Measurements from ENCODE around the gene ACKR2.

Gene ACKR2

DNA sequence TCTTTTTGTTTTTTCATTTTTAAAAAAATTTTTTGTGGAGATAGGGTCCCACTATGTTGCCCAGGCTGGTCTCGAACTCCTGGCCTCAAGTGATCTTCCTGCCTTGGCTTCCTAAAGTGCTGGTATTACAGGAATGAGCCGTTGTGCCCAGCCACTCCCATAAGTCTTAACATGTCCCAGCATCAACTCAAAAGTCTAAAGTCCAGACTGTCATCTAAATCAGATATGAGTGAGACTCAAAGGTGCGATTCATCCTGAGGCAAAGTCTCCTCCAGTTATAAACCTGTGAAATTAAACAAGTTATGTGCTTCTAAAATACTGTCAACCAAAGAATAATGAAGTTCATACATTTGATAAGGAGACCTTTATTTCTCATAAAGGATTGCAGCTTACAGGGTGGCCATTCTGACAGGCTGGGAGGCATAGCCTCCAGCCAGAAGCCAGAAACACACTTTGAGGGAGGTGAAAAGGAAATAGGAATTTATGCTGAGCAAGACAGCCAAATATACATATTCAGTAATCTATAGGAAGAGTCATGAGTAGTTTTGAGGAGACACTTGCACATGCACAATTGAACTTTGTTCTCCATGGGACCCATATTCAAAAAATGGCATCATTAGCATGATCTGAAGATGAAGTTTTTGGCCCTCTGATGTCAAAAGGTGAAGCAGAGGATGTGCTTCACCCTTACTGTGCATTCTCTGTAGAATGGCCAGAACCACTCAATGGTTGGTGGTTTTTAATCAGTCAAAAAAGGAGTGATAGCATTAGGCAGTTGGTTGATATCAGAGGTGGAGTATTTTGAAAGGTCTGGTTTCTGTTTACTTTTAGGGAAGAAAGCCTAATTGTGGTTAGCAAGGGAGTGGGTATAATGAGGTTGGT lies 85.7 kb downstream of the ACKR2 start:
- DNase-seq: peak; percentile 80

GRCh38 chr3:42895580-42895868 lies 86.3 kb downstream of the ACKR2 start:
- DNase-seq: no peak

- no peak for DNase-seq
These were observed 89.8 kb downstream of the ACKR2 start for GRCh38 chr3:42898896-42899675.

DNA sequence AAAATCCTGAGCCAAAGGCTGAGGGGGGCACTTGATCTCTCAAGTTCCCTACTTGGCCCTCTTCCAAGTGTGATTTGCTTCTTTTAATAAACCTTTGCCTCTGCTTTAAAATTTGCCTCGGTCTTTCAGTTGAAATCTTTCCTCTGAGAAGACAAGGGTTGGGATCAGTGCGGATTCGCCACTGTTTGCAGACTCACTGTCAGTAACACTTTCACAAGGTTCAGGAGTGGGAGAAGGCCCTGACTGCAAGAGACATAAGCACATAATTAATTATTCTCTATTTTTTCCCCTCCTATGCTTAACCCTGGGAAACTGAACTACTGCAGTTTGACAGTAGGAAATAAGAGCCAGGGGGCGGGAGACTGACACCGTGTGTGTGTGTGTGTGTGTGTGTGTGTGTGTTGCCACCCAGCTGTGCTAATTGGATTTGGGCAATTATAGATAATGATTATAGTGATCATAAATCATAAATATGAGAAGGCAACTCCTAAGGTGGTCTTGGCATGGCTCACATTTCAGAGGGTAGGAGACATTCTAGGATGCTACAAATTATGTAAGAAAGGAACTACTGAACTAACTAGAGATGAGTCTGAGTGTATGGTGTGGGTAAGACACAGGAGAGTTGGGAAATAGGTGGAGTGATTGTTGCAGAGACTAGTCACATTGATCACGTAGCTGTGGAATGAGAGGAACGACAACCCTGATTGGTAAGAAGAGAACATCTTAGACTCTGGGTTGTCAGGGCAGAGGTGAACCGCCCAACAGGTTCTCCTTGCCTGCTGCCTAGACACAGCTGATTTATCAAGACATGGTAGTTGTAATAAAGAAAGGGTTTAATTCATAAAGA lies 91.2 kb downstream of the ACKR2 start:
- no peak for DNase-seq

DNA sequence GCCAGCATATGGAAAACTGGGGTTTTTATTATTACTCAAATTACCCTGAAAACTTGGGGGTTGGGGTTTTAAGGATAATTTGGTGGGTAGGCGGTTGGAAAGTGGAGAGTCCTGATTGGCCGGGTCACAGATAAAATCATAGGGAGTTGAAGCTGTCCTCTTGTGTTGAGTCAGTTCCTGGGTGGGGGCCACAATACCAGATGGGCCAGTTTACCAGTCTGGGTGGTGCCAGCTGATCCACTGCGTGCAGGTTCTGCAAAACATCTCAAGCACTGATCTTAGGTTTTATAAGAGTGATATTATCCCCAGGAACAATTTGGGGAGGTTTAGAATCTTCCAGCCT lies 91.8 kb downstream of the ACKR2 start:
- DNase-seq: no peak

GRCh38 chr3:42902257-42902656 lies 93.0 kb downstream of the ACKR2 start:
- no peak for DNase-seq

- no peak for DNase-seq
These were observed 94.8 kb downstream of the ACKR2 start for GRCh38 chr3:42904076-42904475.

GRCh38 chr3:42905740-42906069 lies 96.5 kb downstream of the ACKR2 start:
- no peak for DNase-seq

DNA sequence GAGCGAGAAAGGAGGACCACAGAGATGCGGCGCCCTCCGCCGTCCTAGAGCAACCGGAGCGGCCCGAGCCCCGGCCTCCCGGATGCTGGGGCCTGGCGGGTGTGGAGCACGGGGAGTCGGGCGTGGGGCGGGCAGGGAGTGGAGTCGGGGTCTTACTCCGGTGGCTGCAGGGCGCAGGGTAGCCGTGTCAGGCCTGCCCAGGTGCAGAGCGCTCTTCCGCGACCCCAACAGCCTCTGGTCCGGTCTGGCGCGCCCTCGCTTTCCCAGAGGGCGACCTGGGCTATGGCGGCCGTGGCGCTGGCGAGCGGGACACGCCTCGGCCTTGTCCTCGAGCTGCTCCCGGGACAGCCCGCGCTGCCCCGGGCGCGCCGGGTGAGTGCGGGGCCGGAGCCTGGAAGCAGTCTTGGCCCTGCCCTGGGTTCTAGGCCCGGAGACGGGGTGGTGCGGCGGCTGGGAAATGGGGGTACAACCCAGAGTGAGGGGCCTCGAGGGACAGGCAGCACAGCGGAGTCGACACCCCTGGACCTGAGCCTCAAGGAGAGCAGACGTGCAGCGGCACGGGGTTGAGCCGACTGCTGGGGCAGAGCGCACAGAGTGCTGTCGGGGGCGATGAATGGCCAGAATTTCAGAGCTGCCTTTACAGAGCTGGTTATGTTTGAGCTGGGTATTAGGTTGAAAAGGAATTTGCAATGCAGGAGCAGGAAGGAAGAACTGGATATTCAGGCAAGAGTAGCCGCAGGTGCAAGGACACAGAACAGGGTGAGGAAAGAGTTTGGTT lies 97.0 kb downstream of the ACKR2 start, which contains the start of gene ZNF662:
TSS of gene ZNF662 (plus strand) at position 73 of the 778 bp plus-strand sequence. CDS start 1,973 bp downstream, outside the sequence.
- DNase-seq: no peak

DNA sequence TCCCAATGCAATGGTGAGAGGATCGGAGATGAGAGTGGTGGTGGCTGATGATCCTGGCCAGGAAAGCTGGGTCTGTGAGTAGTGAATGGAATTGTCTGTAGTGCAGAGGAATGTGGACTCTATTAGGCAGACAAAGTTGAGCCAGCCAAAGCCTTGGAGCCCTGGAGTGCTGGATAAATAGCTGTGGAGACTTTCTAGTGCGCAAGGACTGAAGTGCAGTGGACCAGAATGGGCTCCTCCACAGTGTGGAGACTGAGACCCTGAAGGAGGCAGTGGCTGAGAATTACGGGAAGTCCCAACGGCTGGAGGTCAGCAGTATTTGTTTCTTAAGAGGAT lies 97.6 kb downstream of the ACKR2 start:
- no peak for DNase-seq

- DNase-seq: no peak
These were observed 99.4 kb downstream of the ACKR2 start for GRCh38 chr3:42908675-42909074.

GRCh38 chr3:42911551-42911950 lies 102.3 kb downstream of the ACKR2 start:
- no peak for DNase-seq

DNA sequence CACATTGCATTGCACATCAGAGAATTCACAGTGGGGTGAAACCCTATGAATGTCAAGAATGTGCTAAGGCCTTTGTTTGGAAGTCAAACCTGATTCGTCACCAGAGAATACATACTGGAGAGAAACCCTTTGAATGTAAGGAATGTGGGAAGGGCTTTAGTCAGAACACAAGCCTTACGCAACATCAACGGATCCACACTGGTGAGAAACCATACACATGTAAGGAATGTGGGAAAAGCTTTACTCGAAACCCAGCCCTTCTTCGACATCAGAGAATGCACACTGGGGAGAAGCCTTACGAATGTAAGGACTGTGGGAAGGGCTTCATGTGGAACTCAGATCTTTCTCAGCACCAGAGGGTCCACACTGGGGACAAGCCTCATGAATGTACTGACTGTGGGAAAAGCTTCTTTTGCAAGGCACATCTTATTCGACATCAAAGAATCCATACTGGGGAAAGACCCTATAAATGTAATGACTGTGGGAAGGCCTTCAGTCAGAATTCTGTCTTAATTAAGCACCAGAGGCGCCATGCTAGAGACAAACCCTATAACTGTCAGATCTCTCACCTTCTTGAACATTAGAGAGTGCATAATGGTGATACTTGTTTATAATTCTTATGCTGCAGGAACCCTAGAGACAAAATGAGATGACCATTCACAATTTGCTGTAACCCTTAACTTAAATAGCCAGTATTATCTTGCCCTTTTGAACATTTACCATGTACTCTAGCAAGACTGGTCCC lies 105.7 kb downstream of the ACKR2 start:
- no peak for DNase-seq

Data from NCI-H2029 treated with DMSO at 0.1 percent for 48 hours (cell line).